H1 (cell line): Measurements from ENCODE around the gene OGDH. TPM values are rescaled to one million over a fixed set of nuclear protein-coding genes. Genes with fewer than 3 reads are reported as not detected.

ENCODE experiments used
- ATF2 ChIP-seq: IDR thresholded peaks from 2 replicates; pipeline ENCODE4 v1.6.1; 2012; ENCODE audit warnings: low read length, inconsistent platforms
- CBX8 ChIP-seq: fragments of 300-800, 300-1000 bp; sonication (generic); IDR thresholded peaks from 2 replicates; pipeline ENCODE4 v1.7.1; 2016; ENCODE audit warnings: low read depth, low read length, borderline replicate concordance
- CEBPB ChIP-seq: IDR thresholded peaks from 2 replicates; pipeline ENCODE4 v1.6.1; 2012; ENCODE audit warnings: low read depth, low read length
- CTBP2 ChIP-seq: IDR thresholded peaks from 2 replicates; pipeline ENCODE4 v1.7.0; 2011; ENCODE audit warnings: borderline replicate concordance, mild to moderate bottlenecking, moderate library complexity, mixed read lengths, low read length; ENCODE audit not compliant: insufficient read depth, insufficient read length
- EGR1 ChIP-seq: IDR thresholded peaks from 2 replicates; pipeline ENCODE4 v1.6.1; 2011; ENCODE audit warnings: low read depth, low read length, borderline replicate concordance
- EP300 ChIP-seq, 2 experiments: IDR thresholded peaks; 1 replicate in 1 of 2; 2 replicates in 1 of 2; pipeline ENCODE4 v1.6.1; 2011 to 2012; ENCODE audit warnings: low read depth in 2 of 2, low read length in 2 of 2, mild to moderate bottlenecking in 2 of 2, borderline replicate concordance in 1 of 2, inconsistent platforms in 1 of 2, moderate library complexity in 1 of 2
- EZH2 ChIP-seq: fragments of 200-600 bp; sonication (generic); IDR thresholded peaks from 2 replicates; pipeline ENCODE4 v1.7.1; 2012; ENCODE audit warnings: low read depth, mild to moderate bottlenecking, moderate library complexity, low read length, inconsistent platforms; ENCODE audit not compliant: severe bottlenecking
- FOSL1 ChIP-seq: IDR thresholded peaks from 2 replicates; pipeline ENCODE4 v1.6.1; 2011; ENCODE audit warnings: mild to moderate bottlenecking, low read depth, low read length, moderate library complexity; ENCODE audit not compliant: insufficient read depth
- GABPA ChIP-seq: IDR thresholded peaks from 2 replicates; pipeline ENCODE4 v1.6.1; 2011; ENCODE audit warnings: mild to moderate bottlenecking, low read length, moderate library complexity, borderline replicate concordance; ENCODE audit not compliant: insufficient read depth
- GTF2F1 ChIP-seq: IDR thresholded peaks from 2 replicates; pipeline ENCODE4 v1.6.1; 2012; ENCODE audit warnings: low read depth, low read length, improper control_type of control experiment, borderline replicate concordance
- KDM4A ChIP-seq: IDR thresholded peaks from one replicate; pipeline ENCODE4 v1.7.1; 2012; ENCODE audit warnings: low read depth, mild to moderate bottlenecking, moderate library complexity, low read length, inconsistent platforms; ENCODE audit not compliant: severe bottlenecking
- MAX ChIP-seq: IDR thresholded peaks from 2 replicates; pipeline ENCODE4 v1.6.1; 2012; ENCODE audit warnings: inconsistent platforms
- NRF1 ChIP-seq: IDR thresholded peaks from 2 replicates; pipeline ENCODE4 v1.6.1; 2011; ENCODE audit warnings: mild to moderate bottlenecking, low read depth, low read length, improper control_type of control experiment
- POLR2A ChIP-seq, 2 experiments: IDR thresholded peaks; 1 replicate in 1 of 2; 2 replicates in 1 of 2; pipeline ENCODE4 v1.6.1; 2011; ENCODE audit warnings: low read depth in 2 of 2, low read length in 2 of 2, mild to moderate bottlenecking in 2 of 2; ENCODE audit errors: control extremely low read depth in 1 of 2
- SAP30 ChIP-seq: fragments of 300-600 bp; sonication (generic); IDR thresholded peaks from 2 replicates; pipeline ENCODE4 v1.7.1; 2012; ENCODE audit warnings: low read length, moderate library complexity, mild to moderate bottlenecking, inconsistent platforms; ENCODE audit not compliant: insufficient read depth, insufficient replicate concordance
- SIN3A ChIP-seq, 2 experiments: IDR thresholded peaks in 1 of 2; conservative IDR thresholded peaks in 1 of 2; 2 replicates each; pipeline ENCODE4 v1.6.1; 2011 to 2012; ENCODE audit warnings: low read length in 2 of 2, improper control_type of control experiment in 1 of 2, low read depth in 1 of 2, mild to moderate bottlenecking in 1 of 2
- SIRT6 ChIP-seq: IDR thresholded peaks from one replicate; pipeline ENCODE4 v1.7.1; 2012; ENCODE audit warnings: low read length, inconsistent platforms
- SRF ChIP-seq: IDR thresholded peaks from 2 replicates; pipeline ENCODE4 v1.6.1; 2011; ENCODE audit warnings: mild to moderate bottlenecking, low read depth, low read length, moderate library complexity
- SUZ12 ChIP-seq: fragments of 200-600 bp; sonication (generic); IDR thresholded peaks from 2 replicates; pipeline ENCODE4 v1.6.1; 2012; ENCODE audit warnings: mild to moderate bottlenecking, inconsistent platforms, low read length, moderate library complexity, mixed read lengths
- USF2 ChIP-seq: IDR thresholded peaks from 2 replicates; pipeline ENCODE4 v1.6.1; 2011; ENCODE audit warnings: low read length, improper control_type of control experiment
- polyA plus RNA-seq, 7 experiments: library from polyadenylated mRNA; depleted of rRNA in 3 of 7; stranded (reverse) in 5 of 7; unstranded in 2 of 7; fragments of >200 nt in 5 of 7; fragments of 200-250 nt in 2 of 7; gene quantifications; 1 replicate in 5 of 7; 2 replicates in 1 of 7; 4 replicates in 1 of 7; pipeline versions ENCODE4 v1.2.1 to v1.2.3, GENCODE V29; 2011 to 2013; ENCODE audit warnings: missing spikeins in 2 of 7, mixed read lengths in 2 of 7
- total RNA-seq: library from RNA; stranded (reverse); fragmentation: NEBNext Ultra II Directional; extraction: Animal tissue kit (Norgen Biotek cat#: 25700); gene quantifications from 2 replicates; pipeline ENCODE4 v1.2.1, GENCODE V29; 2021

Gene OGDH
- total and polyA plus RNA-seq, 2 of the 8 experiments (the other 6 are each of a cell fraction or from before 2014, with no cell fraction given): 71.6 to 91.6 TPM

- TF ChIP-seq ATF2: no peak
- no peak for TF ChIP-seq CTBP2
- no peak for TF ChIP-seq GABPA
- no peak for TF ChIP-seq EZH2
- no peak for TF ChIP-seq USF2
- peak; percentile 27; the same call in 1 of the 2 replicates for TF ChIP-seq MAX
- peak; percentile 62 to 80 for TF ChIP-seq POLR2A (IDR thresholded peaks at IDR 0.05; ENCODE audit: control extremely low read depth in 1 of 2, low read depth in 2 of 2, low read length in 2 of 2)
- TF ChIP-seq SRF: no peak
- peak; percentile 75; the same call in 1 of the 2 replicates for TF ChIP-seq EGR1
- TF ChIP-seq SAP30: no peak
- TF ChIP-seq NRF1: peak; percentile 95
- TF ChIP-seq SIN3A (conservative IDR thresholded peaks at IDR 0.05 in 1 of 2, IDR thresholded peaks at IDR 0.05 in 1 of 2; ENCODE audit: low read depth in 1 of 2, low read length in 2 of 2): peak; percentile 48 to 78; a peak in 2 of 4 replicates
- TF ChIP-seq CEBPB: no peak
- TF ChIP-seq KDM4A: peak; percentile 61
- TF ChIP-seq EP300 (IDR thresholded peaks at IDR 0.05; ENCODE audit: borderline replicate concordance in 1 of 2, low read depth in 2 of 2, low read length in 2 of 2): no peak
- TF ChIP-seq FOSL1: no peak
- no peak for TF ChIP-seq CBX8
- TF ChIP-seq SUZ12: no peak
- no peak for TF ChIP-seq SIRT6
- TF ChIP-seq GTF2F1: no peak
Observed at GRCh38 chr7:44581879-44582603, 24.4 kb upstream of the OGDH start, which contains the start of gene TMED4 (continued).
